Measurements from ENCODE around the gene SLC66A3.

GRCh38 chr2:11141319-11141718 is 13.9 kb upstream of the SLC66A3 start:
- TF ChIP-seq CTCF (IDR thresholded peaks at IDR 0.05): no peak
- no peak for TF ChIP-seq POLR2A (IDR thresholded peaks at IDR 0.05)
- TF ChIP-seq EP300 (IDR thresholded peaks at IDR 0.05): no peak
